RWPE2 (cell line): ENCODE data around the gene BEST2.

ENCODE experiments used
- ATAC-seq: fragments of 200-7000 bp; cut with Tn5 transposase; 3 replicates; pipeline ENCODE4 v1.9.1; 2021; ENCODE audit warnings: low read depth
- DNase-seq: peaks from one replicate; pipeline ENCODE4 v3.0.0-alpha.2; 2020; ENCODE audit warnings: low spot score
- H3K27ac ChIP-seq: fragments of 450-650 bp; 2 replicates; pipeline ENCODE4 v1.5.1; 2017; ENCODE audit warnings: mild to moderate bottlenecking; ENCODE audit not compliant: poor library complexity, severe bottlenecking
- H3K27me3 ChIP-seq: fragments of 250-450 bp; sonication (Bioruptor Pico); 2 replicates; pipeline ENCODE4 v1.5.1; 2021; ENCODE audit warnings: mild to moderate bottlenecking, moderate library complexity; ENCODE audit not compliant: insufficient read depth, poor library complexity, severe bottlenecking
- H3K36me3 ChIP-seq: fragments of 250-450 bp; sonication (Bioruptor Pico); 2 replicates; pipeline ENCODE4 v1.5.1; 2020; ENCODE audit warnings: low read depth, mild to moderate bottlenecking, moderate library complexity
- H3K4me1 ChIP-seq: fragments of 250-450 bp; sonication (Bioruptor Pico); 2 replicates; pipeline ENCODE4 v1.5.1; 2021; ENCODE audit warnings: mild to moderate bottlenecking, moderate library complexity; ENCODE audit not compliant: insufficient read depth, poor library complexity, severe bottlenecking
- H3K4me3 ChIP-seq: fragments of 250-450 bp; sonication (Bioruptor Pico); 2 replicates; pipeline ENCODE4 v1.5.1; 2021; ENCODE audit warnings: mild to moderate bottlenecking, moderate library complexity; ENCODE audit not compliant: severe bottlenecking
- H3K9me3 ChIP-seq: fragments of 250-450 bp; sonication (Bioruptor Pico); 2 replicates; pipeline ENCODE4 v1.5.1; 2021; ENCODE audit warnings: mild to moderate bottlenecking, moderate library complexity; ENCODE audit not compliant: severe bottlenecking
- TF ChIP-seq, protein P1 (sequence below): fragments of 450-650 bp; IDR thresholded peaks from one replicate; pipeline ENCODE4 v1.5.1; 2017; ENCODE audit warnings: mild to moderate bottlenecking, moderate library complexity; ENCODE audit not compliant: poor library complexity, severe bottlenecking

BEST2 gene

DNA sequence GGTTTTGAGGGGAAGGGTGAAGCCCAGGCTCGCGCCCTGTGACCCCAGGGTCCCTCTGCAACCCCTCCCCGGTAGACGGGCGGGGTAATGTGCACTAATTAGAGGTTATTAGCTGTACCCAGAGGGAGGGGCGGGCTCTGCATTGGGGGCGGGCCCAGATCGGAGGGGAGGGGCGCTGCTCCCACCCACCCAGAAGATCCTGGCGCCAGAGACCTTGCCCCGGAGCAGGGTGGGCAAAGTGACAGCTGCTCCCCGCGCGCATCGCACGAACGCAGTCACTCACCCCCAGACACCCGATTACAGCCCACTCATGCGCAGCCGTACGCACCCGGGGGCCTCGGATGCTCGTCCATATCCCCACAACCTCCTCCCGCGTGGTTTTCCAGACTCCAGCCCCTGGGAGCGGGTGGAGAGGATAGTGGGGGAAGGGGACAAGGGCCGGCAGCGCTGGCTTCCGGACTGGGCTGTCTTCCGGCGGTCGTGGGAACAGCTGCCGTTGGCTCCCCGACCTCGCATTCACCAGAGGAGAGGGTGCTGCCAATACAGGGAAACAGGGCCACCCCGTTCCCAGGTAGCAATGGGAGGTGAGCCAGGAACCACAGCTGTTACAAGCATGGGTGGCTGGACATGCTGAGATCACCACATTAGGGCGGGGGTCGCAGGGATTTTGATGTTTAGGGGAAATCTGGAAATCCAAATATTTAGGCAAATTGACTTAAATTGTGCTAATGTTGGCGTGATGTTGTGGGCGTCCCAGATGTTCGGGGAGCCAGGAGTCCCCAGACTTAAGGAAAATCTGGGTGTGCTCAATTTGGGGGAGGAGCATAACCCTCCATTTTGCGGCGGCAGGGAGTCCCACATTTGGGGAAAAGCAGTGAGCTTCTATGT lies 26.7 kb downstream of the BEST2 start:
- ATAC-seq = peak; percentile 42
- DNase-seq = no peak
- peak overlapping the region; percentile 92 for H3K27ac ChIP-seq
- H3K36me3 ChIP-seq = peaks cover 13% of the 10 kb centered on the region
- TF ChIP-seq, protein P1, sequence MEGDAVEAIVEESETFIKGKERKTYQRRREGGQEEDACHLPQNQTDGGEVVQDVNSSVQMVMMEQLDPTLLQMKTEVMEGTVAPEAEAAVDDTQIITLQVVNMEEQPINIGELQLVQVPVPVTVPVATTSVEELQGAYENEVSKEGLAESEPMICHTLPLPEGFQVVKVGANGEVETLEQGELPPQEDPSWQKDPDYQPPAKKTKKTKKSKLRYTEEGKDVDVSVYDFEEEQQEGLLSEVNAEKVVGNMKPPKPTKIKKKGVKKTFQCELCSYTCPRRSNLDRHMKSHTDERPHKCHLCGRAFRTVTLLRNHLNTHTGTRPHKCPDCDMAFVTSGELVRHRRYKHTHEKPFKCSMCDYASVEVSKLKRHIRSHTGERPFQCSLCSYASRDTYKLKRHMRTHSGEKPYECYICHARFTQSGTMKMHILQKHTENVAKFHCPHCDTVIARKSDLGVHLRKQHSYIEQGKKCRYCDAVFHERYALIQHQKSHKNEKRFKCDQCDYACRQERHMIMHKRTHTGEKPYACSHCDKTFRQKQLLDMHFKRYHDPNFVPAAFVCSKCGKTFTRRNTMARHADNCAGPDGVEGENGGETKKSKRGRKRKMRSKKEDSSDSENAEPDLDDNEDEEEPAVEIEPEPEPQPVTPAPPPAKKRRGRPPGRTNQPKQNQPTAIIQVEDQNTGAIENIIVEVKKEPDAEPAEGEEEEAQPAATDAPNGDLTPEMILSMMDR = no peak
- no peaks in the 10 kb centered on the region for H3K27me3 ChIP-seq
- H3K4me1 ChIP-seq = peaks cover 10% of the 10 kb centered on the region
- H3K4me3 ChIP-seq = peak overlapping the region; percentile 43
- no peaks in the 10 kb centered on the region for H3K9me3 ChIP-seq

DNA sequence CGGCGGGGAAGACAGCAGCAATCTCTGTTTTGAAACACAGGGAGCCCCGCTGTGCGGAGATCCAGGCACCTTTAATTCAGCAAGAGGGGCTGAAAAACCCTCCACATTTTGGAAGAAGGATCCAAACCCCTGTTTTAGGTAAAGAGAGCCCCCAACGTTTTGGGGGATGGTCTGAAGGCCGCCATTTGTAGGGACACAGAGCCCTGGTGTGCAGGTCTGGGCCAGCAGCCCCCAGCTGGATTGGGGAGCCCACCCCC lies 27.2 kb downstream of the BEST2 start:
- Histone ChIP-seq H3K36me3 (peaks cover 10% of the 10 kb centered on the region), H3K4me1 (peaks cover 14% of the 10 kb centered on the region), H3K27ac (peak overlapping the region; percentile 92), H3K9me3 (no peaks in the 10 kb centered on the region), H3K27me3 (no peaks in the 10 kb centered on the region), H3K4me3 (peak overlapping the region; percentile 43)
- TF ChIP-seq, protein P1 = no peak
- DNase-seq = no peak
- ATAC-seq = no peak

DNA sequence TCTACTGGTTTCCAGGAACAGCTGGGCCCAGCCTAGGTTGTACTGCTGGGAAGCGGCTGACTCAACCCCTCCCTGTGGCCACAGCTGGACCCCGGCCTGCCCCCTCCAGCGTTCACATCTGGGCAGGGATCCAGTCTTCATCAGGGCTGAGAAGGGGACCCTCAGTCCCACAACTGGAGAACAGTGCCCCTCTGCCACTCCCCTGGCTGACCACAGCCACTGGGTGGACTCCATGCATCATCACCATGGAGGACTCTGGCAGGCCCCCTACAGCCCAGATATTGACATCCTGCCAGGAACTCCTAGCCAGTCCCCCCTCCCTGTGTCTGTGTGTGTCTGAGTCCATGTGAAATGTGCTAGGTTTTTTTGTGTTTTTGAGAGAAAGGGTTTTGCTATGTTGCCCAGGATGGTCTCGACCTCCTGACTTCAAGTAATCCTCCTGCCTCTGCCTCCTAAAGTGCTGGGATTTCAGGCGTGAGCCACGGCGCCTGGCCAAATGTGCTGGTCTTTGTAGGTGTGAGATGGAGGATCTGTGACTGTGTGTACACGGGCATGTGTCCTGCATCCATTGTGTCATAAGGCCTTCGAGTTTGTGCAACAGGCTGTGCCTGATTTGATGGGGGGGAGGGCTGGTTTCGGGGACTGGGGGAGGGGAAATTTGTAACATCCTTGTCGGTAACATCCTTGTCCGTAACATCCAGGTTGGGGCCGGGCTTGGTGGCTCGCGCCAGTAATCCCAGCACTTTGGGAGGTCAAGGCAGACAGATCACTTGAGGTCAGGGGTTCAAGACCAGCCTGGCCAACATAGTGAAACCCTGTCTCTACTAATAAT lies 27.8 kb downstream of the BEST2 start:
- Histone ChIP-seq H3K4me3 (peak overlapping the region; percentile 43), H3K9me3 (no peaks in the 10 kb centered on the region), H3K27ac (peak overlapping the region; percentile 92), H3K4me1 (peaks cover 20% of the 10 kb centered on the region), H3K36me3 (peaks cover 5% of the 10 kb centered on the region), H3K27me3 (no peaks in the 10 kb centered on the region)
- no peak for DNase-seq
- TF ChIP-seq, protein P1 = peak; percentile 22
- ATAC-seq = no peak

DNA sequence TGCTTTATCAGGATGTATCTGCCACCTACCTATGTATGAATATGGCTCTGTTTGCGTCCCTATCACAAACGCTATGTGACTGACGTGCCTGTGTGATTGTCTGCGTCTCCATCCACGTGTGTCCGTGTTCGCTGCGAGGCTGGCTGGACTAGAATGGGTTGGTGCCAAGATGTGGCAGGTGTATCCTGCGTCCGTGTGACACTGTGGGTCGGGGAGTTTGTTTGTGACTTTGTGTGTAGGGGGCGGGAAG lies 30.5 kb downstream of the BEST2 start:
- Histone ChIP-seq H3K36me3 (no peaks in the 10 kb centered on the region), H3K27me3 (no peaks in the 10 kb centered on the region), H3K27ac (peak overlapping the region; percentile 99), H3K9me3 (no peaks in the 10 kb centered on the region), H3K4me3 (peak overlapping the region; percentile 30), H3K4me1 (peaks cover 46% of the 10 kb centered on the region)
- DNase-seq (no peak), ATAC-seq (no peak)
- TF ChIP-seq, protein P1 = no peak
